HG02759 (cell line): ENCODE measurements around the gene PLXNA2.

ENCODE experiments used
- ATAC-seq: cut with Tn5 transposase; IDR thresholded peaks from one replicate; pipeline ENCODE4 v1.9.1; 2021; ENCODE audit warnings: mild to moderate bottlenecking, moderate library complexity; ENCODE audit not compliant: unreplicated experiment

The PLXNA2 gene

GRCh38 chr1:208031932-208032320 is 212.3 kb downstream of the PLXNA2 start:
- ATAC-seq, result no peak

GRCh38 chr1:208031316-208031931 is 212.8 kb downstream of the PLXNA2 start:
- no peak for ATAC-seq

DNA sequence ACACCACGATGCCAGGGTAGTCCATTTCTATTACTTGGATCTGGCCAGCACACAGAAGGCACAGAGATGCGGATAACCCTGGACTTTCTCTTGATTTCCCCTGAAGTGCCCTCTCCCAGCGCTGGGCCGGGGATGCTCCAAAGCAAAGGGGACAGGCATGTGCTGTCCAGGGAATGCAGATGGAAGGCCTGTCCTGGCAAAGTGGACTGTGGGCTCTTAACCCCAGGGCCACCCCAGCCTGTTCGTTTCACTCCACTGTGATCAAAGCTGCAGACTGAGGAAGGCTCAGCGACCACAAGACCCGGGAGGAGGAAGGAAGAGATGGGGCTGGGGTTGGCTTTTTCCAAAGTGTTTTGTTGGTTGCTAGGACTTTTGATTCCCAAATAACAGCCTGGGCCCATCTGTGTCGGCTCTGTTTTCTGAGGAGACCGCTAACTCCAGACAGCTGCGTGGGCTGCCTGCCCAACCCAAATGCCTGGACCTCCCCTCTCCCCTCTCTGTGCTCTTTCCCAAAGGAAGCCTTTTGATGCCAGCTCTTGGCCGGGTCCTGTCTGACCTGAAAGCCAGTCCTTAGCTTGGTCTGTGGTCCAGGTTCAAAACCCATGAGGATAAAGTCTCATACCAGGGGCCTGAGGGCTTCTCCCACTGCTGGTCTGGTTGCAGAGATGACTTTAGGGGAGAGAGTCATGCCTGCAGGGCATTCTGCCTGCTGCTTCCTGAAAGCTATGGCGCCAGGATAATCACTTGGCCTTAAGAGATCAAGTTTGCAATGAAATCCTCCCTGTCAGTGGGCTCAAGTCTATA is 213.7 kb downstream of the PLXNA2 start:
- ATAC-seq, result no peak

DNA sequence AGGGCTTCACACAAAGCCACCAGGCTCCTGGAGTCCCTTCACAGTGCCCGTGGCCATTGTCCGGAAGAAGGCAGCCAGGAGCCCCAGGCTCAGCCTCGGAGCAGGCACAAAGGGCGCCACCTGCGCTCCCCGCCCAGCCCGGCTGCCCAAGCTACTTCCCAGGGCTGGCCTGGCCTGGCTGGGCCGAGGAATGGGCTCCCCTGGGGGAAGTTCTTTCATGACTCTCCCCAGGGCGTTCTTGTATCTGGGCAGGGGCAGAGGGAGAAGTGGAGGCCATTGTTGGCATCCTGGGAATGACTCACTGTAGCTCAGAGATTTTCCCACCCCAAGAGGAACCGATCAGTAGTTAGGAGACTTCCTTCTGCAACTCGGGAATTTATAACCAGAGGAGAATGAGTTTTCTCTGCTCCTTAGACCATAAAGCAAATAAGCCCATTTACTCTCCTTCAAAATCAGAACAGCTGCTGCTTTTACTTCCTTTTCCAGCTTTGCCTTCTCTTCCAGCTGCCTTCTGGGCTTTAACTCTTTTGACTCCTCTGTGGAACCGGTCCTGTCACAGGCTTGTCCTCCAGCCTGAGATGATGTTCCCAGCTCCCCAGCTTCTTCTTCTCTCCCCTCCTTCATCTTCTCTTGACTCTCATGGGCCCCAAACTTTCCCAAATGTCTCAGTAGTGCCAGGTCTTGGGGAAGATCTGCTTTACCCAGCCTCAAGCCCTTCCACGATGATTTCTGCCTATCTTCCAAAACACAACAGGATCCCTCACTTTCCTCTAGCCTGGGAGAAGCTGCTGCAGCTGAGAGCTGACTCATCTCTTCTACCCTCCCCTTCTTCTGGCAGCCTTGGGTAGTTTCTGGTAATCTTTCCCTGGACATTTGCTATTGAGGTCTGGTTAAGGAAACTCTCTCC is 214.6 kb downstream of the PLXNA2 start:
- ATAC-seq, result no peak

DNA sequence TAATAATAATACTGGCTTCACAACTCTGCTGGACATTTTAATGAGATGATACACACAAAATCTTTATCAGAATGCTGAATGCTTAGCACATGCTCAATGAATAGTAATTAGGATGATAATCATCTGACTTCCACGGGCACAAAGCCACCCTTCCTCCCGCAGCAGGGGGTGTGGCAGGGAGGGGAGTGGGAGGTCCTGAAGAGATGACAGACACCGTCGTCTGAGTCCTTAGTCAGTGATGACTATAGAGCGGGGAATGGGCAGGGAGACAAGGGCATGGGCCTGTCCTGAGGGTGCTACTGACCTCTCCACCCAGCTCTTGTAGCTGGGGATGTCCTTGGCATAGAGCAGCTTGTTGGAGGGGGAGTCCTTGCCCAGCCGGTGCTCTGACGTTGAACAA is 215.7 kb downstream of the PLXNA2 start:
- ATAC-seq, result no peak

- no peak for ATAC-seq
Observed at GRCh38 chr1:208027861-208028260, 216.3 kb downstream of the PLXNA2 start.

DNA sequence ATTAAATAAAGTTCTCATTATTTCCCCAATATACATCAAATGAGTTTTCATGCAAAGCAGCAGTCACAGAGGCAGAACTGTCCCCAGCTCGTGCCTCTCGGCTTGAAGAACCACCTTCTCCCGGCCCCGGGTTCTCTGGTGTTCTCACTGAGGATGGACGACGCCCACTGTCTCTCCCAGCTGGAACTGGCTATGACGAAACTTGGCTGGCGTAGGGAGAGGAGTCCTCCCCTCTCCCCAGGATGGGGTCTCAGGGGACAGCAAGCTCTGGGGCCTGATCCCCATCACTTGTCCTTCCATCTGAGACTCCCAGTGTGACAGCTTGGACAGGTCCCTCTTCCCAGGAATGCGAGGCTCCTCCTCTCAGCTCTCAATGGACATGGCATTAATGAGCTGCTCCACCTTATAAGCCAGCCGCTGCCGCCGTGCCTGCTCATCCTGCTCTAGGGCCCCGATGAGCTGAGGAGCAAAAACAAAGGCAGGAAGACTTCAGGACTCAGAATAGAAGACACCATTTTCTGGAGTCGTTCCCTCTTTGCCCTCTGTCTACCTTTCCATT is 217.2 kb downstream of the PLXNA2 start:
- no peak for ATAC-seq

DNA sequence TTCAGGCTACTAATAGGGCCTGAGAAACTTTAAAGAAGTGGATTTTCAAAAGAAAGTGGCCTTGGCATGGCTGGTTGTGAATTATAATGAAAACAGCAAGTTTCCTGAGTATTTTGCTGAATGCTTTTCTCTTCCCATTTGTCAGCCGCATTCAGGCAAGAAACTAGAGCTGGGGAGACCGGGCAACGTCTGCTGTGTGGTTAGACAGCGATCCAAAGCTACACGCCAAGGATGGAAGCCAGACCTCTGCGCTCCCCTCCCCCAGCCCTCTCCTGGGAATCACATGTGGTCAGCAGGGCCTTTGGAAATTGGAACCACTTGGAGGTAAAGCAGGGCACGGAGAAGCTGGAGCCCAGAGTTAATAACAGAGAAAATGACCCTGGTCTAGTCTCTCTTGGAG is 219.2 kb downstream of the PLXNA2 start:
- no peak for ATAC-seq

- no peak for ATAC-seq
Observed at GRCh38 chr1:208024406-208024805, 219.8 kb downstream of the PLXNA2 start.

GRCh38 chr1:208019257-208019656 is 224.9 kb downstream of the PLXNA2 start:
- ATAC-seq, result no peak

- no peak for ATAC-seq
Observed at GRCh38 chr1:208015255-208015654, 228.9 kb downstream of the PLXNA2 start.

DNA sequence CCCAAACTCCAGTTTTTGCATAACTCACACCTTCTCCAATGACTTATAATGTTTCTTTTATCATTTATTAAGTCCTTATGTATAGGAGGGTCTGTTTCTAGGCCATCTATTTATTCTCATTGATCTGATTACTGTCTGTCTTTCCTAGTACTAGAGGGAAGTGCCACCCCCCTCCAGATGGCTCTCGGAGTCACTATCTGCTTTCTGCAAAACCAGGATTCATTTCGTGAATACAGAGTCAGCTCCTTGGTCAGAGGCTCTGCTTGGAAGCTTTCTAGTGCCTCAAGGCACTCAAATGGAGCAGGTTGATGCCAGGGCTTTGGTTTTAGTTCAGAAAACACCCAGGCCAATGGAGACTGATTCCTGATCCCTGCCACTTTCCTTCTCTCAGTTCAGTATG is 231.0 kb downstream of the PLXNA2 start:
- no peak for ATAC-seq

DNA sequence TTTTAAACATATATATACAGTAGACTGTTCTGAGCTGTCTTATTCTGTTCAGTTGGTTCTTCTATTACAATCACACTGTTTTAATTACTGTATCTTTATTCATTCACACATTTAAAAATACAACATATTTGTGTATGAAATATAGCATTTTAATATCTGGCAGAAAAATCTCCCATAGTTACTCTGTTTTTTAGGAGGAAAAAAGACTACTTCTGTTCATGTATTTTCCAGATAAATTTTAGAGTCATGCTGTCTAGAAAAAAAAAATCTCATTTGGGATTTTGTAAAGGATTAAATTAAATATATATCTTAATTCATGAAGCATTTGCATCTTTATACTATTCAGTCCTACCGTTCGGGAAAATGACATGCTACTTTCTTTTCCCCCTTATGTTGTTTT is 231.5 kb downstream of the PLXNA2 start:
- ATAC-seq, result no peak

- ATAC-seq, result no peak
Observed at GRCh38 chr1:208010487-208011071, 233.6 kb downstream of the PLXNA2 start.

GRCh38 chr1:208009706-208010444 is 234.3 kb downstream of the PLXNA2 start:
- ATAC-seq, result no peak

DNA sequence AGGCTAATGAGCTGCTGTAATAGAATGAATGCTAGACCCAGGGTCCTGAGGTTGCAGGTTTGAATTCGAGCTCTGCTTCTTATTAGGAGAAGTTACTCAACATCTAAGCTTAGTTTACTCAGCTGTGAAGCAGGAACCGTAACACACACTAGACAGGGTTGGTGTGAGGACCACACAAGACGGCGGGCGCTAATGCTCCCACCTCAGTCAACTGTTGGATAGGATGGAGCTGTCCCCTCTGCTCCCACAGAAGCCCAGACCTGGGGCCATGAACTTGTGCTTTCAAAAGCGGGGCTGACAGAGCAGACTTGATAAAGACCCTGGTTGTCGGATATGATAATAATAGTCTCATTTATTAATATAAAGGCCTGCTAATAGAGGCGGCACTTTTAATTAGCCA is 234.9 kb downstream of the PLXNA2 start:
- ATAC-seq, result no peak

- no peak for ATAC-seq
Observed at GRCh38 chr1:208008534-208008933, 235.7 kb downstream of the PLXNA2 start.

- no peak for ATAC-seq
Observed at GRCh38 chr1:208007938-208008342, 236.2 kb downstream of the PLXNA2 start.

GRCh38 chr1:208007319-208007937 is 236.8 kb downstream of the PLXNA2 start:
- ATAC-seq, result no peak
